ENCODE data around the gene CYP26B1. TPM values are rescaled to one million over a fixed set of nuclear protein-coding genes. Genes with fewer than 3 reads are reported as not detected.

Gene CYP26B1
- total RNA-seq, 2 donors from 2014 or later, result 0.52 to 4.9 TPM

GRCh38 chr2:72137498-72138010, 10.1 kb downstream of the CYP26B1 start:
- WGBS, 2 donors, result 11 to 23% methylated on average over 9 of the region's 10 CpGs
- H3K9me3 ChIP-seq, result no peaks in the 10 kb centered on the region
- no peak overlapping the region for H3K27ac ChIP-seq
- TF ChIP-seq CTCF (IDR thresholded peaks at IDR 0.05) (peak; percentile 69 to 92 (median 78)), POLR2A (IDR thresholded peaks at IDR 0.05) (no peak)
- ATAC-seq (peak; percentile 69), DNase-seq (peak; percentile 30 to 67 (median 54))
- intact Hi-C loops (cut with DNase I), result no loop called here
- no peaks in the 10 kb centered on the region for H3K36me3 ChIP-seq (replicated peaks in 1 of 2; ENCODE audit: insufficient read depth in 1 of 2, low read depth in 2 of 2)
- peaks cover 16% of the 10 kb centered on the region for H3K4me1 ChIP-seq
- no peaks in the 10 kb centered on the region for H3K27me3 ChIP-seq
- H3K4me3 ChIP-seq, result no peak overlapping the region

- H3K9me3 ChIP-seq, result no peaks in the 10 kb centered on the region
- peaks cover 16% of the 10 kb centered on the region for H3K4me1 ChIP-seq
- DNase-seq (peak in 1 of 4 donors; percentile 3), ATAC-seq (no peak)
- intact Hi-C loops (cut with DNase I), result no loop called here
- 52 to 53% methylated on average over 5 to 7 of the region's 7 CpGs for WGBS, 2 donors
- no peak overlapping the region for H3K4me3 ChIP-seq
- no peaks in the 10 kb centered on the region for H3K27me3 ChIP-seq
- H3K36me3 ChIP-seq (replicated peaks in 1 of 2; ENCODE audit: insufficient read depth in 1 of 2, low read depth in 2 of 2), result no peaks in the 10 kb centered on the region
- TF ChIP-seq CTCF (IDR thresholded peaks at IDR 0.05) (no peak), POLR2A (IDR thresholded peaks at IDR 0.05) (no peak)
- H3K27ac ChIP-seq, result no peak overlapping the region
These were observed 10.6 kb downstream of the CYP26B1 start for GRCh38 chr2:72136933-72137497.

- Histone ChIP-seq H3K9me3 (no peaks in the 10 kb centered on the region), H3K36me3 (replicated peaks in 1 of 2; ENCODE audit: insufficient read depth in 1 of 2, low read depth in 2 of 2) (no peaks in the 10 kb centered on the region), H3K27me3 (no peaks in the 10 kb centered on the region), H3K4me3 (no peak overlapping the region), H3K27ac (no peak overlapping the region), H3K4me1 (peaks cover 16% of the 10 kb centered on the region)
- ATAC-seq, result no peak
- 71 to 79% methylated on average over 5 to 9 of the region's 10 CpGs for WGBS, 2 donors
- TF ChIP-seq CTCF (IDR thresholded peaks at IDR 0.05), result no peak
- no peak for TF ChIP-seq POLR2A (IDR thresholded peaks at IDR 0.05)
- no peak for DNase-seq
- intact Hi-C loops (cut with DNase I), result no loop called here
These were observed 11.3 kb downstream of the CYP26B1 start for GRCh38 chr2:72136331-72136730.

- no peak for ATAC-seq
- H3K4me3 ChIP-seq, result no peak overlapping the region
- intact Hi-C loops (cut with DNase I), result no loop called here
- H3K9me3 ChIP-seq, result no peaks in the 10 kb centered on the region
- peaks cover 16% of the 10 kb centered on the region for H3K4me1 ChIP-seq
- no peak for TF ChIP-seq POLR2A (IDR thresholded peaks at IDR 0.05)
- no peak for TF ChIP-seq CTCF (IDR thresholded peaks at IDR 0.05)
- peak in 1 of 4 donors; percentile 0 for DNase-seq
- H3K27ac ChIP-seq, result no peak overlapping the region
- H3K36me3 ChIP-seq (replicated peaks in 1 of 2; ENCODE audit: insufficient read depth in 1 of 2, low read depth in 2 of 2), result no peaks in the 10 kb centered on the region
- H3K27me3 ChIP-seq, result no peaks in the 10 kb centered on the region
- WGBS, 2 donors, result 76 to 87% methylated on average over 5 to 8 of the region's 8 CpGs
These were observed 11.7 kb downstream of the CYP26B1 start for GRCh38 chr2:72135921-72136320.

All from body of pancreas (tissue), 4 donors.